IMR-90 (cell line): ENCODE data around the gene NKAIN2. TPM values are rescaled to one million over a fixed set of nuclear protein-coding genes. Genes with fewer than 3 reads are reported as not detected.

Source experiments
- ATAC-seq: fragments of 200-7000 bp; cut with Tn5 transposase; 2 replicates; pipeline ENCODE4 v1.9.1; 2020; ENCODE audit warnings: low read depth, mild to moderate bottlenecking, moderate library complexity
- BruUV-seq: library from RNA; stranded (reverse); fragments of 400-500 nt; replicated peaks from 2 replicates; lab custom pipeline; 2021; lab: Mats Ljungman, UMichigan
- CTCF ChIA-PET: fragments of 300-600 bp; formaldehyde crosslinking; extraction: SDS; loops from one replicate; lab custom pipeline; 2021; ENCODE audit warnings: antibody characterized with exemption; lab: Yijun Ruan, JAX
- POLR2A ChIA-PET: fragments of 300-600 bp; sonication (Branson Sonifier 250); formaldehyde crosslinking; loops from one replicate; lab custom pipeline; 2022; ENCODE audit warnings: antibody characterized with exemption; ENCODE audit not compliant: unreplicated experiment; lab: Charles Lee
- DNase-seq: peaks from one replicate; pipeline ENCODE4 v3.0.0; 2013
- H2AFZ ChIP-seq: replicated peaks from 2 replicates; pipeline ENCODE3; 2013; ENCODE audit warnings: low read length, mild to moderate bottlenecking; ENCODE audit not compliant: poor library complexity
- H2AK5ac ChIP-seq: 2 replicates; pipeline ENCODE4 v1.6.1; 2013; ENCODE audit warnings: low read depth, low read length, inconsistent platforms
- H2AK9ac ChIP-seq: replicated peaks from 2 replicates; pipeline ENCODE3; 2013; ENCODE audit warnings: mild to moderate bottlenecking, low read depth, low read length, moderate library complexity; ENCODE audit not compliant: poor library complexity
- H2BK120ac ChIP-seq: 2 replicates; pipeline ENCODE4 v1.6.1; 2013; ENCODE audit warnings: low read depth, low read length, inconsistent platforms
- H2BK15ac ChIP-seq: 3 replicates; pipeline ENCODE4 v1.6.1; 2013; ENCODE audit warnings: low read depth, low read length, inconsistent platforms
- H2BK20ac ChIP-seq: 2 replicates; pipeline ENCODE4 v1.6.1; 2013; ENCODE audit warnings: low read depth, mild to moderate bottlenecking, inconsistent platforms, low read length, moderate library complexity
- H2BK5ac ChIP-seq: 2 replicates; pipeline ENCODE4 v1.6.1; 2013; ENCODE audit warnings: mild to moderate bottlenecking, low read depth, low read length, inconsistent platforms; ENCODE audit not compliant: poor library complexity, severe bottlenecking
- H3K14ac ChIP-seq: replicated peaks from 2 replicates; pipeline ENCODE4 v1.6.1; 2013; ENCODE audit warnings: low read depth, low read length, inconsistent platforms
- H3K18ac ChIP-seq: 2 replicates; pipeline ENCODE4 v1.6.1; 2013; ENCODE audit warnings: low read depth, low read length, control low read depth
- H3K23ac ChIP-seq: 2 replicates; pipeline ENCODE4 v1.6.1; 2013; ENCODE audit warnings: low read depth, low read length, inconsistent platforms
- H3K27ac ChIP-seq: 2 replicates; pipeline ENCODE4 v1.5.1; 2013; ENCODE audit warnings: mild to moderate bottlenecking, control low read depth, low read length; ENCODE audit not compliant: insufficient read depth
- H3K27me3 ChIP-seq: 2 replicates; pipeline ENCODE4 v1.6.1; 2013; ENCODE audit warnings: low read length; ENCODE audit not compliant: control insufficient read depth, insufficient read depth
- H3K36me3 ChIP-seq: 2 replicates; pipeline ENCODE4 v1.6.1; 2013; ENCODE audit warnings: low read length, mixed read lengths; ENCODE audit not compliant: control insufficient read depth, insufficient read depth
- H3K4ac ChIP-seq: 2 replicates; pipeline ENCODE4 v1.6.1; 2013; ENCODE audit warnings: low read depth, low read length, inconsistent platforms
- H3K4me1 ChIP-seq: 2 replicates; pipeline ENCODE4 v1.6.1; 2013; ENCODE audit warnings: low read length, mixed read lengths; ENCODE audit not compliant: control insufficient read depth, insufficient read depth
- H3K4me2 ChIP-seq: 2 replicates; pipeline ENCODE4 v1.6.1; 2013; ENCODE audit warnings: low read depth, mild to moderate bottlenecking, control low read depth, low read length, moderate library complexity
- H3K4me3 ChIP-seq: 2 replicates; pipeline ENCODE4 v1.5.1; 2013; ENCODE audit warnings: low read depth, mild to moderate bottlenecking, control low read depth, low read length, moderate library complexity; ENCODE audit not compliant: insufficient read depth
- H3K56ac ChIP-seq: 2 replicates; pipeline ENCODE4 v1.6.1; 2013; ENCODE audit warnings: low read length, inconsistent platforms; ENCODE audit not compliant: insufficient read depth; ENCODE audit errors: extremely low read depth
- H3K79me1 ChIP-seq, 2 experiments: 2 replicates each; pipeline ENCODE4 v1.6.1; 2013; ENCODE audit warnings: low read length in 2 of 2, inconsistent platforms in 1 of 2, low read depth in 1 of 2
- H3K9ac ChIP-seq: 2 replicates; pipeline ENCODE4 v1.6.1; 2013; ENCODE audit warnings: low read depth, low read length, control low read depth
- H3K9me1 ChIP-seq: 2 replicates; pipeline ENCODE4 v1.6.1; 2013; ENCODE audit warnings: low read length, inconsistent platforms; ENCODE audit not compliant: insufficient read depth
- H3K9me3 ChIP-seq: 2 replicates; pipeline ENCODE4 v1.6.1; 2013; ENCODE audit warnings: low read length; ENCODE audit not compliant: control insufficient read depth, insufficient read depth
- H4K20me1 ChIP-seq: 2 replicates; pipeline ENCODE4 v1.6.1; 2013; ENCODE audit warnings: low read length, inconsistent platforms; ENCODE audit not compliant: insufficient read depth
- H4K5ac ChIP-seq: 2 replicates; pipeline ENCODE4 v1.6.1; 2013; ENCODE audit warnings: mild to moderate bottlenecking, low read depth, low read length, control low read depth
- H4K8ac ChIP-seq, 2 experiments: 2 replicates each; pipeline ENCODE4 v1.6.1; 2013; ENCODE audit warnings: low read depth in 2 of 2, low read length in 2 of 2, control low read depth in 1 of 2, inconsistent platforms in 1 of 2
- H4K91ac ChIP-seq: 2 replicates; pipeline ENCODE4 v1.6.1; 2013; ENCODE audit warnings: low read depth, low read length, inconsistent platforms; ENCODE audit not compliant: insufficient read depth
- BHLHE40 ChIP-seq: fragments of 150-350 bp; IDR thresholded peaks from 2 replicates; pipeline ENCODE4 v1.6.1; 2016; ENCODE audit warnings: mild to moderate bottlenecking, low read depth, low read length
- CEBPB ChIP-seq: IDR thresholded peaks from 2 replicates; pipeline ENCODE4 v1.6.1; 2012; ENCODE audit warnings: low read depth, low read length, improper control_type of control experiment
- CHD1 ChIP-seq: IDR thresholded peaks from 2 replicates; pipeline ENCODE4 v1.6.1; 2012; ENCODE audit warnings: low read depth, low read length, improper control_type of control experiment
- FOS ChIP-seq: fragments of 150-350 bp; IDR thresholded peaks from 2 replicates; pipeline ENCODE4 v1.6.1; 2016; ENCODE audit warnings: low read depth, low read length
- MAFK ChIP-seq: IDR thresholded peaks from 2 replicates; pipeline ENCODE4 v1.6.1; 2012; ENCODE audit warnings: low read depth, low read length, improper control_type of control experiment
- MAZ ChIP-seq: IDR thresholded peaks from 2 replicates; pipeline ENCODE4 v1.6.1; 2012; ENCODE audit warnings: low read depth, mild to moderate bottlenecking, low read length, improper control_type of control experiment, moderate library complexity, borderline replicate concordance
- MXI1 ChIP-seq: IDR thresholded peaks from 2 replicates; pipeline ENCODE4 v1.6.1; 2012; ENCODE audit warnings: low read depth, mild to moderate bottlenecking, low read length, moderate library complexity, borderline replicate concordance
- NFE2L2 ChIP-seq: fragments of 150-350 bp; IDR thresholded peaks from 2 replicates; pipeline ENCODE4 v1.6.1; 2016; ENCODE audit warnings: low read depth, mild to moderate bottlenecking, low read length
- POLR2A ChIP-seq: IDR thresholded peaks from 2 replicates; pipeline ENCODE4 v1.6.1; 2012; ENCODE audit warnings: mild to moderate bottlenecking, low read depth, low read length
- RAD21 ChIP-seq: IDR thresholded peaks from 2 replicates; pipeline ENCODE4 v1.6.1; 2012; ENCODE audit warnings: low read length, improper control_type of control experiment
- RCOR1 ChIP-seq: IDR thresholded peaks from 2 replicates; pipeline ENCODE4 v1.6.1; 2012; ENCODE audit warnings: mild to moderate bottlenecking, low read length, improper control_type of control experiment; ENCODE audit not compliant: insufficient replicate concordance
- RFX5 ChIP-seq: IDR thresholded peaks from 2 replicates; pipeline ENCODE4 v1.8.0; 2012; ENCODE audit warnings: low read depth, mild to moderate bottlenecking, low read length, moderate library complexity
- SMC3 ChIP-seq: fragments of 150-350 bp; IDR thresholded peaks from 2 replicates; pipeline ENCODE4 v1.6.1; 2016; ENCODE audit warnings: low read depth, mild to moderate bottlenecking, antibody characterized with exemption, low read length, moderate library complexity
- USF2 ChIP-seq: fragments of 150-350 bp; IDR thresholded peaks from 2 replicates; pipeline ENCODE4 v1.6.1; 2017; ENCODE audit warnings: mild to moderate bottlenecking, antibody characterized with exemption, low read length, low read depth
- WGBS, 2 experiments: methylation state at CpG; one replicate each; pipeline versions ENCODE4 v1.1.5 to v1.1.7; 2013; ENCODE audit warnings: missing lambda C conversion rate in 2 of 2; ENCODE audit not compliant: insufficient read length in 1 of 2; ENCODE audit errors: extremely low coverage in 2 of 2; 5-methylcytosine and 5-hydroxymethylcytosine counted together
- dilution Hi-C: fragments of 300-500 bp; cut with HindIII; formaldehyde crosslinking; loops from one replicate; pipeline ENCODE4 v1.14.3; 2018; ENCODE audit warnings: low sequenced_read_pairs; ENCODE audit not compliant: unreplicated experiment
- in situ Hi-C: fragments of 300-500 bp; cut with MboI; formaldehyde crosslinking; loops from 3 replicates; pipeline ENCODE4 v1.14.3; 2019; ENCODE audit warnings: low sequenced_read_pairs, inconsistent platforms, mixed read lengths
- intact Hi-C: fragments of 100-400 bp; cut with micrococcal nuclease; formaldehyde crosslinking; loops from 2 replicates; pipeline ENCODE4 v1.10.0; 2022
- polyA plus RNA-seq, 3 experiments: library from polyadenylated mRNA; depleted of rRNA; stranded (reverse); fragments of >200 nt; gene quantifications; 2 replicates each; pipeline ENCODE4 v1.2.3, GENCODE V29; 2012; ENCODE audit warnings: low replicate concordance in 1 of 3
- total RNA-seq: library from RNA; depleted of rRNA; stranded (reverse); fragments of >200 nt; gene quantifications from 2 replicates; pipeline ENCODE4 v1.2.3, GENCODE V29; 2012
- TF ChIP-seq, protein P1 (sequence below): fragments of 150-350 bp; IDR thresholded peaks from 2 replicates; pipeline ENCODE4 v1.6.1; 2016; ENCODE audit warnings: low read depth, mild to moderate bottlenecking, low read length, moderate library complexity, borderline replicate concordance
- TF ChIP-seq, protein P2 (sequence below): conservative IDR thresholded peaks from 2 replicates; pipeline ENCODE4 v1.5.1; 2012; ENCODE audit warnings: mild to moderate bottlenecking, low read depth, low read length, improper control_type of control experiment

NKAIN2 gene
- total and polyA plus RNA-seq, 2 of the 4 experiments (the other 2 are of a cell fraction), result not detected

DNA sequence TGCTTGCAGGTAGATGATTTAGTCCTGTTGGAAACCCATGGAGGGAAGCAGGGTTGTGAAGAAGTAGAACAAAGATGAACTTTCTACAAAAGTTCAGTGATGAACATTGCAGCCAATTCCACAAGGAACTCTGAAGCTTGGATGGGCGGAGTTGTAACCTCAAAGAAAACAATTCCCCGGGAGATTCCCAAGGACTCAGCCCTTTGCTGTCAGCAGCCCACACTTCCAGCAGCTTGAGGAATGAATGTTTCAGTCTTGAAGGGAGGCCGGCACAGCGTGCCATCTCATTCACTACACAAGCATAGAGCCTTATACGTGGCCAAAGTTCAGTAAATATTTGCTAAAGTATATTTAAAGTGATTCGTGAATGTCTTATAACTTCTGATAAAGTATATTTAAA, 269.4 kb downstream of the NKAIN2 start:
- no peak for ATAC-seq
- CTCF ChIA-PET, result no interaction called here
- DNase-seq, result no peak

More for the DNA sequence above, 269.4 kb downstream of the NKAIN2 start:
- no peak overlapping the region for H4K91ac ChIP-seq
- no peak overlapping the region for H2AFZ ChIP-seq
- no peaks in the 10 kb centered on the region for H3K79me1 ChIP-seq
- no TSS peak for BruUV-seq
- H3K23ac ChIP-seq, result no peak overlapping the region
- no CpG with 5 or more reads among the region's 6 CpGs for WGBS, 2 experiments
- intact Hi-C loops (no loop called here), dilution Hi-C loops (no loop called here), in situ Hi-C loops (no loop called here)
- H2BK120ac ChIP-seq, result no peak overlapping the region
- H3K4me3 ChIP-seq, result no peak overlapping the region
- H4K8ac ChIP-seq, result no peak overlapping the region
- no peaks in the 10 kb centered on the region for H3K9me3 ChIP-seq
- H3K36me3 ChIP-seq, result no peaks in the 10 kb centered on the region
- H2BK15ac ChIP-seq, result no peak overlapping the region
- no peak overlapping the region for H3K14ac ChIP-seq
- no peak overlapping the region for H2BK20ac ChIP-seq
- H3K27ac ChIP-seq, result no peak overlapping the region
- no peak overlapping the region for H2BK5ac ChIP-seq
- H3K4me2 ChIP-seq, result no peak overlapping the region
- no peaks in the 10 kb centered on the region for H3K4me1 ChIP-seq
- no peaks in the 10 kb centered on the region for H4K20me1 ChIP-seq
- no peak overlapping the region for H3K9ac ChIP-seq
- no peaks in the 10 kb centered on the region for H3K9me1 ChIP-seq
- no peak overlapping the region for H2AK5ac ChIP-seq
- POLR2A ChIA-PET, result no interaction called here
- no peak overlapping the region for H4K5ac ChIP-seq
- no peak for TF ChIP-seq USF2
- TF ChIP-seq CEBPB, result no peak
- TF ChIP-seq MAZ, result no peak
- no peak for TF ChIP-seq POLR2A
- no peak for TF ChIP-seq RAD21
- no peak for TF ChIP-seq RCOR1
- no peak for TF ChIP-seq FOS
- no peak for TF ChIP-seq RFX5
- TF ChIP-seq, protein P1, sequence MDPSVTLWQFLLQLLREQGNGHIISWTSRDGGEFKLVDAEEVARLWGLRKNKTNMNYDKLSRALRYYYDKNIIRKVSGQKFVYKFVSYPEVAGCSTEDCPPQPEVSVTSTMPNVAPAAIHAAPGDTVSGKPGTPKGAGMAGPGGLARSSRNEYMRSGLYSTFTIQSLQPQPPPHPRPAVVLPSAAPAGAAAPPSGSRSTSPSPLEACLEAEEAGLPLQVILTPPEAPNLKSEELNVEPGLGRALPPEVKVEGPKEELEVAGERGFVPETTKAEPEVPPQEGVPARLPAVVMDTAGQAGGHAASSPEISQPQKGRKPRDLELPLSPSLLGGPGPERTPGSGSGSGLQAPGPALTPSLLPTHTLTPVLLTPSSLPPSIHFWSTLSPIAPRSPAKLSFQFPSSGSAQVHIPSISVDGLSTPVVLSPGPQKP, result no peak
- TF ChIP-seq, protein P2, sequence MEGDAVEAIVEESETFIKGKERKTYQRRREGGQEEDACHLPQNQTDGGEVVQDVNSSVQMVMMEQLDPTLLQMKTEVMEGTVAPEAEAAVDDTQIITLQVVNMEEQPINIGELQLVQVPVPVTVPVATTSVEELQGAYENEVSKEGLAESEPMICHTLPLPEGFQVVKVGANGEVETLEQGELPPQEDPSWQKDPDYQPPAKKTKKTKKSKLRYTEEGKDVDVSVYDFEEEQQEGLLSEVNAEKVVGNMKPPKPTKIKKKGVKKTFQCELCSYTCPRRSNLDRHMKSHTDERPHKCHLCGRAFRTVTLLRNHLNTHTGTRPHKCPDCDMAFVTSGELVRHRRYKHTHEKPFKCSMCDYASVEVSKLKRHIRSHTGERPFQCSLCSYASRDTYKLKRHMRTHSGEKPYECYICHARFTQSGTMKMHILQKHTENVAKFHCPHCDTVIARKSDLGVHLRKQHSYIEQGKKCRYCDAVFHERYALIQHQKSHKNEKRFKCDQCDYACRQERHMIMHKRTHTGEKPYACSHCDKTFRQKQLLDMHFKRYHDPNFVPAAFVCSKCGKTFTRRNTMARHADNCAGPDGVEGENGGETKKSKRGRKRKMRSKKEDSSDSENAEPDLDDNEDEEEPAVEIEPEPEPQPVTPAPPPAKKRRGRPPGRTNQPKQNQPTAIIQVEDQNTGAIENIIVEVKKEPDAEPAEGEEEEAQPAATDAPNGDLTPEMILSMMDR, result no peak
- TF ChIP-seq MAFK, result no peak
- TF ChIP-seq MXI1, result no peak
- no peak for TF ChIP-seq NFE2L2
- TF ChIP-seq BHLHE40, result no peak
- TF ChIP-seq SMC3, result no peak
- no peak for TF ChIP-seq CHD1
- H3K56ac ChIP-seq, result no peak overlapping the region
- no peak overlapping the region for H2AK9ac ChIP-seq
- no peak overlapping the region for H3K18ac ChIP-seq
- H3K27me3 ChIP-seq, result no peaks in the 10 kb centered on the region
- no peak overlapping the region for H3K4ac ChIP-seq
